Endometrium (tissue), 2 donors: Measurements from ENCODE around the gene SNRPD2.
"Not testable (repeated sequence)": the region's sequence is repeated elsewhere in the genome, so short reads cannot be mapped to it uniquely, and the experiment has no call there.

Experiments
- FAIRE-seq: peaks from 2 replicates; lab custom pipeline; 2012; peaks lifted over from hg19 to GRCh38; lab: Jason Lieb, UNC
- donor health status: control.
- donor health status: control.

SNRPD2 gene

DNA sequence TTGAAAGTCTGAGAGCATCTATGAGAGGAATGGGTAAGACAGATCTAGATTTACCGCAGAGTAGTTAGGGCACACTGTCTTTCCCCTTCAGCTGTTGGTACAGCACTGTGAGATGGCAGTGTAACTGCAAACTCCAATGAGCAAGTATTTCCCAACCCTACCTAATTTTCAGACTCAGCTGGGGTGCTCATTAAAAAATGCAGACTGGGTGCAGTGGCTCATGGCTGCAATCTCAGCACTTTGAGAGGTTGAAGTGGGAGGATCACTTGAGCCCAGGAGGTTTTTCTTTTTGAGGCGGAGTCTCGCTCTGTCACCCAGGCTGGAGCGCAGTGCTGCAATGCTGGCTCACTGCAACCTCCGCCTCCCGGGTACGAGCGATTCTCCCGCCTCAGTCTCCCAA, 13.4 kb upstream of the SNRPD2 start:
- no peak for FAIRE-seq

- FAIRE-seq, result no peak
Observed at GRCh38 chr19:45701676-45702075, 9.9 kb upstream of the SNRPD2 start.

GRCh38 chr19:45693106-45693788, 1.5 kb upstream of the SNRPD2 start:
- FAIRE-seq, result no peak

DNA sequence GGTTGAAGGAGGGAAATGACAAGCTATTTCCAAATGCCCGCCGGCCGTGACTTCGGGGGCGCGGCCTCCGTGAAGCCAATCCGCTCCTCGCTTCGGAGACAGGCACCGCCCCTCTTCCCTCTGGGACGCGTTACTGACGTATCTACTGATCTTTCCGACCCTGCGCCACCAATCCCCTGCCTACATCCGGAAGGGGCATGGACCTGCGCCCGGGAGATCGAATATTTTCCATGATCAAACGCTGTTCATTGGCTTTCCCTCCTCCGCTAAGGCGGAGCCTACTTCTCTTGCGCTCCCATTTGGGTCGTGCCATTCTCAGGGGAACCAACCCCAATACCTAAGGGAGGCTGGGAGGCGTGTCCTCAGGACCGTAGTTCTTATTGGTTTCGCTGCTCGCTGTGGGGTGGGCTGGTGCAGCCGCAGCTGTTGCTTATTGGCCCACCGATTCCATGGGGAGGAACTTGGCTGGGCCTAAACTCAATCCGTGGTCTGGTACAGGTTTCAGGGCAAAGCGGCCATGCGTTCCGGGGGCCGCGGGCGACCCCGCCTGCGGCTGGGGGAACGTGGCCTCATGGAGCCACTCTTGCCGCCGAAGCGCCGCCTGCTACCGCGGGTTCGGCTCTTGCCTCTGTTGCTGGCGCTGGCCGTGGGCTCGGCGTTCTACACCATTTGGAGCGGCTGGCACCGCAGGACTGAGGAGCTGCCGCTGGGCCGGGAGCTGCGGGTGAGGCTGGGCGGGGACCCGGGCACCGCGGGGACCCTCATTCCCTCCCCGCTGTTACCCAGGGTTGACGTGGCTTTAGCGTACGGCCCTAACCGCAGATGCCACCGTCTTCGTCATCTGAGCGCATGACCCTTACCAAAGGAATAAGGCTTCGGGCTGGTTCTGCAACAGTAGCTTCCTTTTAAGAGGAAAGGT, 693 bp upstream of the SNRPD2 start, which contains the start of gene QPCTL:
TSS of gene QPCTL (plus strand) at position 480 of the 919 bp plus-strand sequence. CDS start at position 518, 38 bp downstream.
- peak; percentile 94 for FAIRE-seq

- no peak for FAIRE-seq
Observed at GRCh38 chr19:45687599-45687998, 4.2 kb downstream of the SNRPD2 start.

GRCh38 chr19:45685045-45685444, 6.7 kb downstream of the SNRPD2 start:
- not testable (repeated sequence) for FAIRE-seq

DNA sequence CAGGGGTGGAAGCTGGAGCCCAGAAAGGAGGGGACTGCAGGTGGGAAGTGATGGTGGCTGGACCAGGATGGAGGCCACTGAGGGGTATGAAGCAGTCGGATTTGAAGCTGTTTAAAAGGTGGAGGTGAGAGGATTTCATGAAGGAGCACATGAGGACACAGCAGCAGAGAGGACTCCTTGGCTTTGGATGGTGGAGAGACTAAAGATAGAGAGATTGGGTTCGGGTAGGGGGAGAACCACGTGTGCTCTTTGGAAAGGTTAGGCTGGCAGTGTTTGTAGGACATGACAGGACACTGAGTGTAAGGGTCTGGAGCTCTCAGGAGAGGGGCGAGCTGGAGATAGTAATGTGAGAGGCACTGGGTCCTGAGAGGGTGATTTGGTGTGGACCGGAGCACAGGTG, 8.8 kb downstream of the SNRPD2 start:
- no peak for FAIRE-seq

DNA sequence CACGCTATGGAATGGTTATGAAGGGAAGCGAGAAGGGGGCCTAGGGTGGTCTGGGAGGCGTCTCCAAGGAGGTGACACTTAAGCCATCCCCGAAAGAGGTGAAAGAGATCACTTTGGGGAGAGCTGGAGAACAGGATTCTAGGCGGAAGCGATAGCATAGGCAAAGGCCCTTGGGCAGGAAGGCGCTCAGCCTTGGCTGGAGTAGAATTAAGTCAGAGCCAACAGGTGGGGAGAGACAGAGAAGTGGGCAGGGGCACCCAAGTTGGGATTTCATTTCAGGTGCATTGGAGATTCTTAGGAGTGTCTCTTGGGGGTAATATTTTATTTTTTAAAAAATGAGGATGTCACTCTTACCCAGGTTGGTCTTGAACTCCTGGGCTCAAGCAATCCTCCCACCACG, 9.6 kb downstream of the SNRPD2 start:
- no peak for FAIRE-seq

- no peak for FAIRE-seq
Observed at GRCh38 chr19:45681391-45682015, 10.2 kb downstream of the SNRPD2 start.

- FAIRE-seq, result no peak
Observed at GRCh38 chr19:45677351-45678230, 14.2 kb downstream of the SNRPD2 start.

DNA sequence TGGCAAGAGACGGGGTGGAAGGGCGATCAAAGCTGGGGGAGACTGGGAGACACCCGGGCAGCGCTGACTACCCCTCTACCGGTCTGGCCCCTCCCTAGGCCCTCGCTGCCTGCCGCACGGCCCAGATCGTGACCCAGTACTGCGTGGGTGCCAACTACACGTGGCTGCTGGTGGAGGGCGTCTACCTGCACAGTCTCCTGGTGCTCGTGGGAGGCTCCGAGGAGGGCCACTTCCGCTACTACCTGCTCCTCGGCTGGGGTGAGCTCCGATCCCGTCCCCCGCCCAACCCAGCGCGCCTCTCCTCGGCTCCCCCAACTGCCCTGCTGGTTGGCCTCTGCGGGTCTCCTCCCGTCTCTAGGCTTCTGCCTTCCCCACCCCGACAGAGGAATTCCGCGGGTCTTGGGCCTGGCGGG, 14.9 kb downstream of the SNRPD2 start:
- no peak for FAIRE-seq

DNA sequence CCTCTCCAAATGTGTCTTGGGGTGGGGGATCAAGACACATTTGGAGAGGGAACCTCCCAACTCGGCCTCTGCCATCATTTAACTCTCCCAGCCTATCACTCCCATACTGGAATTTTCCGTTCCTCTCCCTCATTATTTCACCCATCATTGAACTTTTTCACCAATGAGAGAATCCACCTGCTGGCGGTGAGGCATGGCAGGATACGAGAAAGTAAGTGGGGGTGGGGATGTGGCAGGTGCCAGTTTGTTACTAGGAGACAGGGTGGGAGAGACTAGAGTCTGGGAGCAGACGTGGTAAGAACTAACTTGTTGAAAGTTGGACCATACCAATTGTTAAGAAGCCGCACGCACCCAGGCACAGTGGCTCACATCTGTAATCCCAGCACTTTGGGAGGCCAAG, 16.8 kb downstream of the SNRPD2 start:
- no peak for FAIRE-seq

DNA sequence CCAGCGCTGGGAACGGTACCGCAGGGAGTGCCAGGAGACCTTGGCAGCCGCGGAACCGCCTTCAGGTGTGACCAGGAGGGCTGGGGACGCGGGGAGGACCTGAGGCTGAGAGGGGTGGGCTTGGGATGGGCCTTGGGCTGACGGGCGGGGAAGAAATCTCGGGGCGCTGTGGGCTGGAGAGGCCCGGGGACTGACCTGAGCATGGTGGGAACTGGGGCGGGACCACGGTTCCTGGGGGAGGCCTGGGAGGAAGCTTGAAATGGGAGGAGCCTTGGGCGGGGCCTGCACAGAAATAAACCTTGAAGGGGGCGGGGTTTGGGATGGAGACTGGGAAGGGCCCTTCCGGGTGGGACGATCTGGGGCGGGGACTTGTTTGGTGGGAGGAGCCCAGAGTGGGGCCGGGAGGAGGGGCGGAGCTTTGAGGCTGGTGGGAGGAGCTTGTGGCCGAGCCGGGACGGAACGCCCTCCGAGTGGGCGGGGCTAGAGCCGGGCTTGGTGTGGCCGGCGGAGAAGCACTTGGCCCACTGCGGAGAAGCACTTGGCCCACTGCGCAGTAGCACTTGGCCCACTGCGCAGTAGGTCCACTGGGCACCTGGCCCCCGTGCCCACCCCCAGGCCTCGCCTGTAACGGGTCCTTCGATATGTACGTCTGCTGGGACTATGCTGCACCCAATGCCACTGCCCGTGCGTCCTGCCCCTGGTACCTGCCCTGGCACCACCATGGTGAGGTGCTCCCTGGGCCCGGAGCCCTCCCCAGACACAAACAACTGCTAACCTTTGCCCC, 20.9 kb downstream of the SNRPD2 start:
- FAIRE-seq, result no peak

GRCh38 chr19:45668342-45668871, 23.3 kb downstream of the SNRPD2 start:
- no peak for FAIRE-seq

- FAIRE-seq, result no peak
Observed at GRCh38 chr19:45667620-45668341, 24.0 kb downstream of the SNRPD2 start, which contains the start of gene GIPR. TSS of gene GIPR (plus strand) at chr19:45668221. CDS start at chr19:45669521, 1,300 bp downstream.

- FAIRE-seq, result no peak
Observed at GRCh38 chr19:45664575-45664974, 27.2 kb downstream of the SNRPD2 start.

GRCh38 chr19:45663800-45664199, 28.0 kb downstream of the SNRPD2 start:
- FAIRE-seq, result no peak

GRCh38 chr19:45660636-45661035, 31.1 kb downstream of the SNRPD2 start:
- no peak for FAIRE-seq

DNA sequence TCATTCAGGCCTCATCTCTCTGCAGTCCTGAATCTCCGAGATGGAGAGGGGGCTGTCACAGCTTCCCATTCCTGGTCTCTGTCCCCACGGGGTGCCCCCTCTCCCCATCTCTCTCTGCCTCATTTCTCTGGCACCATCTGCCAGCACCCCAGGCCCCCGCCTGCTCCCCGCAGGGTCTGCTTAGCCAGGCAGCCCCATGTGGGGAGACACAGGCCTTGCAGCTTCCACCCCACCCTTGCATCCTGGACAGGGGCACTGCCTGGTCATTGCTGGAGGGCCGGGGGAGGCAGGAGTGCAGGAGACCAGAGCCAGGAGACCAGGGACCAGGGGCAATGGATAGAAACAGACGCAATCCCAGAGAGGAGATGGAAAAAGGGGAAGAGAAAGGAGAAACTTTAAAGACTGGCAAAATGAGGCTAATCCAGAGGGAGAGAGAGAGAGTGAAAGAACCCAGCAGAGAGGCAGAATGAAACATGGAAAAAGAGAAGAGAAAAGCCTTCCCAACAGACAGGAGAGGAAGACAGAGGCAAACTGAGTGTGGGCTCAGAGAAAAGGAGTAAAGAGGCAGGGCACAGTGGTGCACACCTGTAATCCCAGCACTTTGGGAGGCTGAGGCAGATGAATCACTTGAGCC, 32.5 kb downstream of the SNRPD2 start:
- no peak for FAIRE-seq
